CD4-positive, alpha-beta memory T cell (primary cell): Measurements from ENCODE around the gene PHKG2. TPM values are rescaled to one million over a fixed set of nuclear protein-coding genes. Genes with fewer than 3 reads are reported as not detected.

ENCODE experiments used
- CTCF ChIA-PET: fragments of 350-600 bp; sonication (Branson Sonifier 250); formaldehyde crosslinking; loops from one replicate; lab custom pipeline; 2021; ENCODE audit warnings: inconsistent platforms; ENCODE audit not compliant: partially characterized antibody; lab: Charles Lee
- POLR2A ChIA-PET: fragments of 350-600 bp; sonication (Branson Sonifier 250); formaldehyde crosslinking; loops from one replicate; lab custom pipeline; 2021; ENCODE audit not compliant: partially characterized antibody; lab: Charles Lee
- DNase-seq, 5 donors: peaks; one replicate each; pipeline versions ENCODE4 v3.0.0 to v3.0.0-alpha.2; 2020 to 2022; ENCODE audit warnings: mixed read lengths in 1 of 5
- H3K27ac ChIP-seq: one replicate; pipeline ENCODE4 v1.7.0; 2013; ENCODE audit warnings: low read depth, low read length
- H3K27me3 ChIP-seq: 2 replicates; pipeline ENCODE4 v1.7.0; 2013; ENCODE audit warnings: mild to moderate bottlenecking, low read length, moderate library complexity; ENCODE audit not compliant: insufficient read depth
- H3K36me3 ChIP-seq: 2 replicates; pipeline ENCODE4 v1.7.0; 2013; ENCODE audit warnings: mild to moderate bottlenecking, low read length, moderate library complexity; ENCODE audit not compliant: insufficient read depth
- H3K4me1 ChIP-seq: 2 replicates; pipeline ENCODE4 v1.7.0; 2013; ENCODE audit warnings: mild to moderate bottlenecking, low read length, moderate library complexity; ENCODE audit not compliant: insufficient read depth
- H3K4me3 ChIP-seq, 2 donors: one replicate each; pipeline ENCODE4 v1.7.0; 2013; ENCODE audit warnings: low read length in 2 of 2, mild to moderate bottlenecking in 1 of 2
- H3K9me3 ChIP-seq, 2 donors: one replicate each; pipeline ENCODE4 v1.7.0; 2013; ENCODE audit warnings: low read length in 2 of 2, control low read depth in 1 of 2; ENCODE audit not compliant: control insufficient read depth in 1 of 2
- H3K27ac Mint-ChIP-seq, 7 donors: one replicate each; pipeline ENCODE4 v1.8.0; 2020 to 2021; ENCODE audit warnings: mixed read lengths in 7 of 7, mild to moderate bottlenecking in 6 of 7, inconsistent platforms in 3 of 7, moderate library complexity in 3 of 7
- H3K27me3 Mint-ChIP-seq, 2 donors: one replicate each; pipeline ENCODE4 v1.8.0; 2020 to 2021; ENCODE audit warnings: mixed read lengths in 2 of 2
- H3K36me3 Mint-ChIP-seq, 2 donors: one replicate each; pipeline ENCODE4 v1.8.0; 2020 to 2021; ENCODE audit warnings: mixed read lengths in 2 of 2, inconsistent platforms in 1 of 2, mild to moderate bottlenecking in 1 of 2
- H3K4me1 Mint-ChIP-seq, 4 donors: one replicate each; pipeline ENCODE4 v1.8.0; 2020 to 2021; ENCODE audit warnings: mixed read lengths in 4 of 4, mild to moderate bottlenecking in 1 of 4
- H3K4me3 Mint-ChIP-seq, 8 donors: one replicate each; pipeline ENCODE4 v1.8.0; 2020 to 2021; ENCODE audit warnings: mixed read lengths in 8 of 8, mild to moderate bottlenecking in 7 of 8, moderate library complexity in 6 of 8, inconsistent platforms in 3 of 8
- H3K9me3 Mint-ChIP-seq, 8 donors: one replicate each; pipeline ENCODE4 v1.8.0; 2020 to 2021; ENCODE audit warnings: mixed read lengths in 8 of 8, mild to moderate bottlenecking in 5 of 8, inconsistent platforms in 3 of 8, moderate library complexity in 1 of 8
- intact Hi-C: fragments of 100-400 bp; cut with micrococcal nuclease; formaldehyde crosslinking; loops from one replicate; pipeline ENCODE4 v1.15.1; 2023
- polyA plus RNA-seq, 2 donors: library from polyadenylated mRNA; unstranded; fragments of 300-500 nt; fragmentation: Illumina TruSeq; gene quantifications; one replicate each; pipeline ENCODE4 v1.2.3, GENCODE V29; 2021
- total RNA-seq, 2 experiments: library from RNA; stranded (reverse); gene quantifications; one replicate each; pipeline ENCODE4 v1.2.3, GENCODE V29; 2021

PHKG2 gene
- total and polyA plus RNA-seq, 4 experiments from 2014 or later, result 42.0 to 63.5 (median 54.5) TPM

DNA sequence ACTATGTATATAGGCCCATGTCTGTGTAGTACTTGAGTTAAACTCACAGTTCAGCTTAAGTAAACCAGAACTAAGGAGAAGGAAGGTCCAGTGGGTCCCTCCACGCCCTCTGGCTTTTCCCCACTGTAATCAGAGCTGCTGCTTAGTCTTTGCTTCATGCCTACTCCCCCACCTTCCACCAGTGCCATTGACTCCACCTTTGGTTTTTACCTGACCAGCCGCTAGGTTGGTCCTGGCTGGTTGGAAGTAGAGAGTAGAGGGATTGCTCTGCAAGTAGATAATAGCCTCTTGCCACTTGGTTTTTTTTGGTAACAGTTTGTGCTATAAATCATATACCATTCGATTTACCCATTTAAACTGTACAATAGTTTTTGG lies 22.8 kb upstream of the PHKG2 start:
- DNase-seq, result no peak
- H3K27me3 ChIP-seq, result no peaks in the 10 kb centered on the region
- POLR2A ChIA-PET, result interaction anchor here (1.0 kb wide), 1 partner anchor 23 kb away, joined by 3 read pairs; the partner anchor contains the start of gene PHKG2
- peaks cover 69% of the 10 kb centered on the region for H3K36me3 ChIP-seq
- Mint-ChIP-seq H3K4me1 (peaks cover 2 to 13% (median 6%) of the 10 kb centered on the region in 4 donors), H3K9me3 (no peaks in the 10 kb centered on the region), H3K4me3 (no peak overlapping the region), H3K36me3 (peaks cover 70 to 85% of the 10 kb centered on the region in 2 donors), H3K27ac (peak overlapping the region in 3 of 7 donors; percentile 41 to 68 (median 48)), H3K27me3 (no peaks in the 10 kb centered on the region)
- CTCF ChIA-PET, result no interaction called here
- no peak overlapping the region for H3K4me3 ChIP-seq
- intact Hi-C loops, result no loop called here
- no peak overlapping the region for H3K27ac ChIP-seq
- H3K9me3 ChIP-seq, result no peaks in the 10 kb centered on the region
- no peaks in the 10 kb centered on the region for H3K4me1 ChIP-seq

DNA sequence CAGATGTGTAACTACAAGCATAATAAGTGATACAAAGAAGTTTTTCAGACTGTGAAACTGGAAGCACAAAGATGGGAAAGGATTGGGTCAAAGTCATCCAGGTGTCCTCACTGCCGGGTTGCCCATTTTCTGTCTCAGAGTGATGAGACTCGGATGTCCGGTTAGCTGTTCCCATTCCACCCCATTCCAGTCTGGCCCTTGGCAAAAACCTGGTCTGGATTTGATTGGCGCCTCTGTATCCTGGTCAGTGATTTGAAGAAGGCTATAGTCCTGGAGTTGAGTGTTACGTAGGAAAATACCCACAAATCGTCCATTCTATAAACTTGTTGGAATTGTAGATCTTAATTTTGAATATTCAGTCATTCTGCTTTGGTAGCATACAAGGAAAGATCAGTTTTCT lies 19.9 kb upstream of the PHKG2 start:
- CTCF ChIA-PET, result no interaction called here
- H3K27ac Mint-ChIP-seq, result peak overlapping the region in 2 of 7 donors; percentile 32 to 36
- no peak for DNase-seq

DNA sequence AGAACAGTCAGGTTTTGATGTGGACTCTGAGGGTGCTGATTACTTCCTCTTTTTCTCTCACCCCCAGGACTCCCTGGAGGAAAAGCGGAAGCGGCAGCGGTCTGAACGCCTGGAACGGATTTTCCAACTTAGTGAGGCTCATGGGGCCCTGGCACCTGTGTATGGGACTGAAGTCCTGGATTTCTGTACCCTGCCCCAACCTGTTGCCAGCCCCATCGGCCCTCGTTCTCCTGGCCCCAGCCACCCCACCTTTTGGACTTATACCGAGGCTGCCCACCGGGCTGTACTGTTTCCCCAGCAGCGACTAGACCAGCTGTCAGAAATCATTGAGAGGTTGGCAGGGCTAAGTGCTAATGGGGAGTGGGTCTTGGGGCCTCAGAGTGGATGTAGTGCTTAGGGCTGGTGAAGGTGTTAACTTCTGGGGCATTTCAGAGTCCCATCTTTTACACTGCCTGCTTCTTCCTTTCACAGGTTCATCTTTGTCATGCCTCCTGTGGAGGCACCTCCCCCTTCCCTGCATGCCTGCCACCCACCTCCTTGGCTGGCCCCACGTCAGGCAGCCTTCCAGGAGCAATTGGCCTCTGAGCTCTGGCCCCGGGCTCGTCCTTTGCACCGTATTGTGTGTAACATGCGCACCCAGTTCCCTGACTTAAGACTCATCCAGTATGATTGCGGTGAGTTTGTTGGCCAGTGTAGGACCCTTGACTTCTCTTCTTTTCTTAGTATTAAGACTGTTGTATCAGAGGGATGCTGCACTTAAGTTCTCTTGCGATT lies 19.1 kb upstream of the PHKG2 start:
- Mint-ChIP-seq H3K27ac (peak overlapping the region in 1 of 7 donors; percentile 73), H3K4me1 (peaks cover 0 to 9% (median 3%) of the 10 kb centered on the region in 4 donors), H3K4me3 (no peak overlapping the region), H3K27me3 (no peaks in the 10 kb centered on the region), H3K9me3 (no peaks in the 10 kb centered on the region), H3K36me3 (peaks cover 56 to 71% of the 10 kb centered on the region in 2 donors)
- Histone ChIP-seq H3K36me3 (peaks cover 54% of the 10 kb centered on the region), H3K9me3 (no peaks in the 10 kb centered on the region), H3K27ac (no peak overlapping the region), H3K4me3 (no peak overlapping the region), H3K4me1 (no peaks in the 10 kb centered on the region), H3K27me3 (no peaks in the 10 kb centered on the region)
- CTCF ChIA-PET, result no interaction called here
- no peak for DNase-seq
- intact Hi-C loops, result no loop called here
- POLR2A ChIA-PET, result interaction anchor here (0.6 kb wide), 1 partner anchor 681 kb away, joined by 3 read pairs; no protein-coding TSS in a partner anchor

More for the DNA sequence above, 19.9 kb upstream of the PHKG2 start:
- intact Hi-C loops, result no loop called here
- H3K36me3 Mint-ChIP-seq, result peaks cover 58 to 72% of the 10 kb centered on the region in 2 donors
- H3K9me3 Mint-ChIP-seq, result no peaks in the 10 kb centered on the region
- Histone ChIP-seq H3K36me3 (peaks cover 54% of the 10 kb centered on the region), H3K27ac (no peak overlapping the region), H3K4me1 (no peaks in the 10 kb centered on the region), H3K9me3 (no peaks in the 10 kb centered on the region), H3K27me3 (no peaks in the 10 kb centered on the region), H3K4me3 (no peak overlapping the region)
- no peaks in the 10 kb centered on the region for H3K27me3 Mint-ChIP-seq
- peaks cover 0 to 13% (median 4%) of the 10 kb centered on the region in 4 donors for H3K4me1 Mint-ChIP-seq
- no peak overlapping the region for H3K4me3 Mint-ChIP-seq
- POLR2A ChIA-PET, result interaction anchor here (0.6 to 1.2 kb wide), 3 partner anchors 13 to 682 kb away, joined by 3 read pairs; no protein-coding TSS in a partner anchor

DNA sequence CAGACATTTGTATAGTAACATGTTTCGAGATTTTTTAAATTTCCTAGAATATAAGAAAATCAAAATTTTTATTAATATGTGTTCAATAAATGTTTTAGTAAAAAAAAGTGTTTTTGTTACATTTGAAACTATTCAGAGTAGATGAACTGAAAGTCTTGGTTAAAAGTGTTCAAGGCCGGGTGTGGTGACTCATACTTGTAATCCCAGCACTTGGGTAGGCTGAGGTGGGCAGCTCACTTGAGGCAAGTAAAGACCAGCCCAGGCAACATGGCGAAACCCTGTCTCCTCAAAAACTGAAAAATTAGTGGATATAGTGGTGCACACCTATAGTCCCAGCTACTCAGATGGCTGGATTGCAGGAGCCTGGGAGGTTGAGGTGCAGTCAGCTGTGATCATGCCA lies 16.8 kb upstream of the PHKG2 start:
- H3K4me1 ChIP-seq, result no peaks in the 10 kb centered on the region
- Mint-ChIP-seq H3K4me1 (peaks cover 0 to 5% (median 1%) of the 10 kb centered on the region in 4 donors), H3K9me3 (no peaks in the 10 kb centered on the region), H3K4me3 (no peak overlapping the region), H3K36me3 (peaks cover 44 to 61% of the 10 kb centered on the region in 2 donors), H3K27ac (no peak overlapping the region), H3K27me3 (no peaks in the 10 kb centered on the region)
- ChIA-PET POLR2A (interaction anchor here (1.3 kb wide), 1 partner anchor 72 kb away, joined by 3 read pairs; no protein-coding TSS in a partner anchor), CTCF (interaction anchor here (0.9 kb wide), 1 partner anchor 32 kb away, joined by 3 read pairs; no protein-coding TSS in a partner anchor)
- H3K36me3 ChIP-seq, result peaks cover 58% of the 10 kb centered on the region
- no peak for DNase-seq
- H3K27me3 ChIP-seq, result no peaks in the 10 kb centered on the region
- H3K4me3 ChIP-seq, result no peak overlapping the region
- intact Hi-C loops, result no loop called here
- no peak overlapping the region for H3K27ac ChIP-seq
- no peaks in the 10 kb centered on the region for H3K9me3 ChIP-seq

DNA sequence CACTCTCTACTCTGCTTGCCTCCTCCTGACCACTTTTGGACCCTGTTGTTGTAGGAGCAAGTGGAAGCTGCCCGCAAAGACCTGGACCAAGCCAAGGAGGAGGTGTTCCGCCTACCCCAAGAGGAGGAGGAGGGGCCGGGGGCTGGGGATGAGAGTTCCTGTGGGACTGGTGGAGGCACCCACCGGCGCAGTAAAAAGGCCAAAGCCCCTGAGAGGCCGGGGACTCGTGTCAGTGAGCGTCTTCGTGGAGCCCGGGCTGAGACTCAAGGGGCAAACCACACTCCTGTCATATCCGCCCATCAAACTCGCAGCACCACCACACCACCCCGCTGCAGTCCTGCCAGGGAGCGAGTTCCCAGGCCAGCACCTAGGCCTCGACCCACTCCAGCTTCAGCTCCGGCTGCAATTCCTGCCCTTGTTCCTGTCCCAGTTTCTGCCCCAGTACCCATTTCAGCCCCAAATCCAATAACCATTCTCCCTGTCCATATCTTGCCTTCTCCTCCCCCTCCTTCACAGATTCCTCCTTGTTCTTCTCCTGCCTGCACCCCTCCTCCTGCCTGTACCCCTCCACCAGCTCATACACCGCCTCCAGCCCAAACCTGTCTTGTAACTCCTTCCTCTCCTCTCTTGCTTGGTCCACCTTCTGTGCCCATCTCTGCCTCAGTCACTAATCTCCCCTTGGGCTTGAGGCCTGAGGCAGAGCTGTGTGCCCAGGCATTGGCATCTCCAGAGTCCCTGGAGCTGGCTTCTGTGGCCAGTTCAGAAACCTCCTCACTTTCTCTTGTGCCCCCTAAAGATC lies 11.0 kb upstream of the PHKG2 start:
- Mint-ChIP-seq H3K27me3 (no peaks in the 10 kb centered on the region), H3K9me3 (peaks cover 0 to 2% (median 0%) of the 10 kb centered on the region in 8 donors), H3K27ac (peak overlapping the region in 2 of 7 donors; percentile 52 to 57), H3K4me3 (no peak overlapping the region), H3K36me3 (peaks cover 36 to 73% of the 10 kb centered on the region in 2 donors), H3K4me1 (peaks cover 4 to 10% (median 6%) of the 10 kb centered on the region in 4 donors)
- H3K36me3 ChIP-seq, result peaks cover 60% of the 10 kb centered on the region
- no peaks in the 10 kb centered on the region for H3K27me3 ChIP-seq
- intact Hi-C loops, result no loop called here
- peaks cover 3% of the 10 kb centered on the region for H3K4me1 ChIP-seq
- H3K9me3 ChIP-seq, result no peaks in the 10 kb centered on the region
- no peak overlapping the region for H3K4me3 ChIP-seq
- no peak overlapping the region for H3K27ac ChIP-seq
- ChIA-PET POLR2A (no interaction called here), CTCF (no interaction called here)
- DNase-seq, result no peak

DNA sequence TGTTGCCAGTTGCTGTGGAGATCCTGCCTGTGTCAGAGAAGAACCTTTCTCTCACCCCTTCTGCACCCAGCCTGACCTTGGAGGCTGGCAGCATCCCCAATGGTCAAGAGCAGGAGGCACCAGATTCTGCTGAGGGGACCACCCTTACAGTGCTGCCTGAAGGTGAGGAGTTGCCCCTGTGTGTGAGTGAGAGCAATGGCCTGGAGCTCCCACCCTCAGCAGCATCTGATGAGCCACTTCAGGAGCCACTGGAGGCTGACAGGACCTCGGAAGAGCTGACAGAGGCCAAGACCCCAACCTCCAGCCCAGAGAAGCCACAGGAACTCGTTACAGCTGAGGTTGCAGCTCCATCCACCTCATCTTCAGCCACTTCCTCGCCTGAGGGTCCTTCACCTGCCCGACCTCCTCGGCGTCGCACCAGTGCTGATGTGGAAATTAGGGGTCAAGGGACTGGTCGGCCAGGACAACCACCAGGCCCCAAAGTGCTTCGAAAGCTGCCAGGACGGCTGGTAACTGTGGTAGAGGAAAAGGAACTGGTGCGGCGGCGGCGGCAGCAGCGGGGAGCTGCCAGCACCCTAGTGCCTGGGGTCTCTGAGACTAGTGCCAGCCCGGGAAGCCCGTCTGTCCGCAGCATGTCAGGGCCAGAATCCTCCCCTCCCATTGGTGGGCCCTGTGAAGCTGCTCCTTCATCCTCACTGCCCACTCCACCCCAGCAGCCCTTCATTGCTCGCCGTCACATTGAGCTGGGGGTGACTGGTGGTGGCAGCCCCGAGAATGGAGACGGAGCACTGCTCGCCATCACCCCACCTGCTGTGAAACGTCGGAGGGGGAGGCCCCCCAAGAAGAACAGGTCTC lies 10.2 kb upstream of the PHKG2 start:
- CTCF ChIA-PET, result no interaction called here
- POLR2A ChIA-PET, result interaction anchor here (1.4 kb wide), 1 partner anchor 10 kb away, joined by 7 read pairs; the partner anchor contains the start of gene PHKG2

More for the DNA sequence above, 10.2 kb upstream of the PHKG2 start:
- peaks cover 4 to 10% (median 6%) of the 10 kb centered on the region in 4 donors for H3K4me1 Mint-ChIP-seq
- no peak overlapping the region for H3K4me3 Mint-ChIP-seq
- DNase-seq, result no peak
- Histone ChIP-seq H3K36me3 (peaks cover 60% of the 10 kb centered on the region), H3K9me3 (no peaks in the 10 kb centered on the region), H3K4me3 (no peak overlapping the region), H3K27ac (no peak overlapping the region), H3K27me3 (no peaks in the 10 kb centered on the region), H3K4me1 (peaks cover 3% of the 10 kb centered on the region)
- H3K27ac Mint-ChIP-seq, result no peak overlapping the region
- peaks cover 34 to 67% of the 10 kb centered on the region in 2 donors for H3K36me3 Mint-ChIP-seq
- H3K9me3 Mint-ChIP-seq, result peaks cover 0 to 2% (median 0%) of the 10 kb centered on the region in 8 donors
- intact Hi-C loops, result no loop called here
- no peaks in the 10 kb centered on the region for H3K27me3 Mint-ChIP-seq
